HEK293 (cell line): ENCODE results near the gene FHIP1B.

Source experiments
- GLIS1 ChIP-seq: fragments of 450-650 bp; formaldehyde crosslinking; IDR thresholded peaks from 2 replicates; pipeline ENCODE4 v1.5.1; 2016; ENCODE audit warnings: missing biosample characterization, missing genetic modification characterization
- KLF1 ChIP-seq: fragments of 450-650 bp; formaldehyde crosslinking; IDR thresholded peaks from 2 replicates; pipeline ENCODE4 v1.5.1; 2016; ENCODE audit warnings: missing biosample characterization, missing genetic modification characterization
- KLF16 ChIP-seq: fragments of 450-650 bp; formaldehyde crosslinking; IDR thresholded peaks from 2 replicates; pipeline ENCODE4 v1.5.1; 2017; ENCODE audit warnings: missing biosample characterization, missing genetic modification characterization
- SCRT2 ChIP-seq: fragments of 450-650 bp; formaldehyde crosslinking; IDR thresholded peaks from 2 replicates; pipeline ENCODE4 v1.5.1; 2016; ENCODE audit warnings: missing biosample characterization, missing genetic modification characterization
- ZBTB26 ChIP-seq: fragments of 450-650 bp; formaldehyde crosslinking; optimal IDR thresholded peaks from 2 replicates; pipeline ENCODE3; 2016; ENCODE audit warnings: missing biosample characterization, mild to moderate bottlenecking, missing genetic modification characterization
- ZFHX2 ChIP-seq: fragments of 450-650 bp; formaldehyde crosslinking; conservative IDR thresholded peaks from 2 replicates; pipeline ENCODE4 v1.5.1; 2016; ENCODE audit warnings: missing biosample characterization, missing genetic modification characterization
- ZFP41 ChIP-seq: fragments of 450-650 bp; formaldehyde crosslinking; IDR thresholded peaks from 2 replicates; pipeline ENCODE4 v1.5.1; 2016; ENCODE audit warnings: missing biosample characterization, missing genetic modification characterization, borderline replicate concordance
- ZNF121 ChIP-seq: fragments of 450-650 bp; formaldehyde crosslinking; IDR thresholded peaks from 2 replicates; pipeline ENCODE4 v1.5.1; 2016; ENCODE audit warnings: missing biosample characterization, missing genetic modification characterization
- ZNF174 ChIP-seq: fragments of 450-650 bp; formaldehyde crosslinking; IDR thresholded peaks from 2 replicates; pipeline ENCODE4 v1.5.0; 2017; ENCODE audit warnings: missing biosample characterization, mild to moderate bottlenecking, missing genetic modification characterization
- ZNF19 ChIP-seq: fragments of 450-650 bp; formaldehyde crosslinking; IDR thresholded peaks from 2 replicates; pipeline ENCODE4; 2016; ENCODE audit warnings: missing biosample characterization, missing genetic modification characterization, low read depth
- ZNF2 ChIP-seq: fragments of 450-650 bp; formaldehyde crosslinking; IDR thresholded peaks from 2 replicates; pipeline ENCODE4 v1.5.1; 2016; ENCODE audit warnings: missing biosample characterization, missing genetic modification characterization
- ZNF311 ChIP-seq: fragments of 450-650 bp; formaldehyde crosslinking; IDR thresholded peaks from 2 replicates; pipeline ENCODE4 v1.5.1; 2017; ENCODE audit warnings: missing biosample characterization, missing genetic modification characterization, borderline replicate concordance
- ZNF341 ChIP-seq: fragments of 450-650 bp; formaldehyde crosslinking; IDR thresholded peaks from 2 replicates; pipeline ENCODE4; 2016; ENCODE audit warnings: low read depth, missing biosample characterization, missing genetic modification characterization
- ZNF366 ChIP-seq: fragments of 450-650 bp; formaldehyde crosslinking; conservative IDR thresholded peaks from 2 replicates; pipeline ENCODE4 v1.5.1; 2016; ENCODE audit warnings: missing biosample characterization, missing genetic modification characterization
- ZNF391 ChIP-seq: fragments of 450-650 bp; formaldehyde crosslinking; IDR thresholded peaks from 2 replicates; pipeline ENCODE4 v1.5.1; 2016; ENCODE audit warnings: low read depth, missing biosample characterization, missing genetic modification characterization, borderline replicate concordance
- ZNF449 ChIP-seq: fragments of 450-650 bp; formaldehyde crosslinking; IDR thresholded peaks from 2 replicates; pipeline ENCODE4 v1.5.1; 2017; ENCODE audit warnings: missing biosample characterization, mild to moderate bottlenecking, missing genetic modification characterization, moderate library complexity
- ZNF501 ChIP-seq: fragments of 450-650 bp; formaldehyde crosslinking; IDR thresholded peaks from 2 replicates; pipeline ENCODE4 v1.5.1; 2016; ENCODE audit warnings: missing biosample characterization, missing genetic modification characterization
- ZNF513 ChIP-seq: fragments of 450-650 bp; IDR thresholded peaks from 2 replicates; pipeline ENCODE4 v1.5.1; 2018; ENCODE audit warnings: missing biosample characterization, missing genetic modification characterization
- ZNF561 ChIP-seq: fragments of 450-650 bp; IDR thresholded peaks from 2 replicates; pipeline ENCODE4 v1.5.1; 2018; ENCODE audit warnings: missing biosample characterization, missing genetic modification characterization, borderline replicate concordance
- ZNF580 ChIP-seq: fragments of 450-650 bp; formaldehyde crosslinking; IDR thresholded peaks from 2 replicates; pipeline ENCODE4 v1.5.1; 2016; ENCODE audit warnings: missing biosample characterization, missing genetic modification characterization
- ZNF621 ChIP-seq: fragments of 450-650 bp; formaldehyde crosslinking; IDR thresholded peaks from 2 replicates; pipeline ENCODE4 v1.5.1; 2017; ENCODE audit warnings: missing biosample characterization, missing genetic modification characterization
- ZNF654 ChIP-seq: fragments of 450-650 bp; formaldehyde crosslinking; IDR thresholded peaks from 2 replicates; pipeline ENCODE4 v1.5.1; 2016; ENCODE audit warnings: low read depth, missing biosample characterization, missing genetic modification characterization
- ZNF660 ChIP-seq: fragments of 450-650 bp; IDR thresholded peaks from 2 replicates; pipeline ENCODE4 v1.5.1; 2018; ENCODE audit warnings: missing biosample characterization, mild to moderate bottlenecking, missing genetic modification characterization
- ZNF792 ChIP-seq: fragments of 450-650 bp; formaldehyde crosslinking; IDR thresholded peaks from 2 replicates; pipeline ENCODE4 v1.5.1; 2016; ENCODE audit warnings: missing biosample characterization, missing genetic modification characterization
- TF ChIP-seq, protein P1 (sequence below): fragments of 450-650 bp; formaldehyde crosslinking; IDR thresholded peaks from 2 replicates; pipeline ENCODE4 v1.5.1; 2016; ENCODE audit warnings: missing biosample characterization, missing genetic modification characterization
- TF ChIP-seq, protein P2 (sequence below): IDR thresholded peaks from 2 replicates; pipeline ENCODE4 v1.6.1; 2011; ENCODE audit warnings: mild to moderate bottlenecking, low read depth, low read length, borderline replicate concordance

The FHIP1B gene

DNA sequence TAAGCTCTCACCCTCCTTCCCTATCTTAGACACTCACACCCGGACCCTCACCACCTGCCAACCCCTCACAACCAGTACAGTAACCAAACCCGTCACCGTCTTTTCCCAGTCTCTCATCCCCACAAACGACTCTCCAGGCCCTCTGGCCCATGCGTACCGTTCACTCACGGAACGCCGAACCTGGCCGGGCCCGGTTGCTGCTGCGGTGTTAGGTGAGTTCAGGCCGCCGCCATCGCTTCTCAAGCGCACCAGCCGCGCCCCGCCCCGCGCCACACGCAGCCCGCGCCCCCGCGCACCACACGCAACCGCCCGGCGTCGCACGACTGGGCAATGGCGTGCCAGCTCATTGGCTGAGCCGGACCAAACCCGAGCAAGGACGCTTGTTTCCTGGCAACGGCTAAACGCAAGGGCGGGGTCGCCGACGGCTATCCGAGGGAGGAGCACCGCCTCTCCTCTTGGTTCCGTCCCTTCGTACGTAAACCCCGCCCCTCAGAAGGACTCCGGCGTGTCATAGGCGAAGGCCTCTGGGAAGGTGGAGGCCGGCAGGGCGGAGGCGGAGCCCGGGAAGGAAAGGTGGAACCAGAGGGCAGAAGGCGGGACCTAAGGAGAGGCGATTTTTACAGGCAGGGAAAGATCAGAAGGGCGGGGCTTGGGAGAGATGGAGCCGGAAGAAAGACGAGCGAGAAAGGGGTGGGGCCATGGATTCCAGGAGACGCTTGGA, at the start of gene FHIP1B (continued):
- TF ChIP-seq ZNF580 (tag by site-specific recombination) (peak; percentile 47; the same call in 1 of the 2 replicates), ZNF19 (tag by site-specific recombination) (no peak), ZNF121 (tag by site-specific recombination) (no peak), ZNF621 (tag by site-specific recombination) (no peak), ZNF366 (tag by site-specific recombination) (peak; percentile 96), KLF1 (tag by site-specific recombination) (peak; percentile 80), ZNF2 (peak; percentile 46; the same call in 1 of the 2 replicates), KLF16 (tag by site-specific recombination) (0 out of 2 replicates have a peak, but pooled peaks have one; percentile 28), GLIS1 (tag by site-specific recombination) (peak; percentile 35; the same call in 1 of the 2 replicates), ZBTB26 (tag by site-specific recombination) (peak; percentile 83), ZNF792 (tag by site-specific recombination) (0 out of 2 replicates have a peak, but pooled peaks have one; percentile 32), ZNF561 (tag by site-specific recombination) (no peak), ZNF341 (tag by site-specific recombination) (no peak), ZNF174 (tag by site-specific recombination) (no peak), ZNF449 (tag by site-specific recombination) (no peak), ZFP41 (no peak), ZFHX2 (tag by site-specific recombination) (peak; percentile 62), ZNF311 (tag by site-specific recombination) (no peak), ZNF391 (tag by site-specific recombination) (0 out of 2 replicates have a peak, but pooled peaks have one; percentile 35), ZNF501 (tag by site-specific recombination) (no peak), ZNF654 (tag by site-specific recombination) (no peak), SCRT2 (tag by site-specific recombination) (peak; percentile 60), ZNF513 (tag by site-specific recombination) (no peak), ZNF660 (no peak)
- TF ChIP-seq, protein P1, sequence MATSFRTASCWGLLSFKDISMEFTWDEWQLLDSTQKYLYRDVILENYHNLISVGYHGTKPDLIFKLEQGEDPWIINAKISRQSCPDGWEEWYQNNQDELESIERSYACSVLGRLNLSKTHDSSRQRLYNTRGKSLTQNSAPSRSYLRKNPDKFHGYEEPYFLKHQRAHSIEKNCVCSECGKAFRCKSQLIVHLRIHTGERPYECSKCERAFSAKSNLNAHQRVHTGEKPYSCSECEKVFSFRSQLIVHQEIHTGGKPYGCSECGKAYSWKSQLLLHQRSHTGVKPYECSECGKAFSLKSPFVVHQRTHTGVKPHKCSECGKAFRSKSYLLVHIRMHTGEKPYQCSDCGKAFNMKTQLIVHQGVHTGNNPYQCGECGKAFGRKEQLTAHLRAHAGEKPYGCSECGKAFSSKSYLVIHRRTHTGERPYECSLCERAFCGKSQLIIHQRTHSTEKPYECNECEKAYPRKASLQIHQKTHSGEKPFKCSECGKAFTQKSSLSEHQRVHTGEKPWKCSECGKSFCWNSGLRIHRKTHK (tag by site-specific recombination): no peak
- TF ChIP-seq, protein P2, sequence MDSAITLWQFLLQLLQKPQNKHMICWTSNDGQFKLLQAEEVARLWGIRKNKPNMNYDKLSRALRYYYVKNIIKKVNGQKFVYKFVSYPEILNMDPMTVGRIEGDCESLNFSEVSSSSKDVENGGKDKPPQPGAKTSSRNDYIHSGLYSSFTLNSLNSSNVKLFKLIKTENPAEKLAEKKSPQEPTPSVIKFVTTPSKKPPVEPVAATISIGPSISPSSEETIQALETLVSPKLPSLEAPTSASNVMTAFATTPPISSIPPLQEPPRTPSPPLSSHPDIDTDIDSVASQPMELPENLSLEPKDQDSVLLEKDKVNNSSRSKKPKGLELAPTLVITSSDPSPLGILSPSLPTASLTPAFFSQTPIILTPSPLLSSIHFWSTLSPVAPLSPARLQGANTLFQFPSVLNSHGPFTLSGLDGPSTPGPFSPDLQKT: no peak
